Activated CD8-positive, alpha-beta memory T cell treated with anti-CD3 and anti-CD28 coated beads for 4 hours (primary cell): ENCODE data around the gene ZNF423.

Experiments used
- DNase-seq, 2 donors: peaks; one replicate each; pipeline ENCODE4 v3.0.0-alpha.2; 2020; ENCODE audit warnings: low read depth in 2 of 2

ZNF423 gene

DNA sequence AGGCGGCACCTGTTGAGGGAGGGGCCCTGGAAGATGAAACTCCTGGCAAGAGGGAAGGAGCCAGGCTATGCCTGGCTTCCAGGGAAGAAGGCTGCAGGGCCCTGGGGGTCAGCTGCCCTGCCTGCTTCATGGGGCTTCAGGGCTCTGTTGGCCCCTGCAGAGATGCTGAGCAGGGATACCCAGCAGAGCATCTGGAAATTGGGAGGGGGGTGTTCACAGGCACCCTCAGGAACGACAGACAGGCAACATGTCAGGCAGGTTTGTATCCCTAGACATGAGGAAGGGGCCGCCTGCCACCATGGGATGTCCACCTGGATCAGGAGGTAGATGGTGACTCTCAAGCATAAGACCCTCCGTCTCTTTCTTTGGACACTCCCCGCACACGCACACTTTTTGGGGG lies 13.8 kb upstream of the ZNF423 start:
- DNase-seq = no peak

DNA sequence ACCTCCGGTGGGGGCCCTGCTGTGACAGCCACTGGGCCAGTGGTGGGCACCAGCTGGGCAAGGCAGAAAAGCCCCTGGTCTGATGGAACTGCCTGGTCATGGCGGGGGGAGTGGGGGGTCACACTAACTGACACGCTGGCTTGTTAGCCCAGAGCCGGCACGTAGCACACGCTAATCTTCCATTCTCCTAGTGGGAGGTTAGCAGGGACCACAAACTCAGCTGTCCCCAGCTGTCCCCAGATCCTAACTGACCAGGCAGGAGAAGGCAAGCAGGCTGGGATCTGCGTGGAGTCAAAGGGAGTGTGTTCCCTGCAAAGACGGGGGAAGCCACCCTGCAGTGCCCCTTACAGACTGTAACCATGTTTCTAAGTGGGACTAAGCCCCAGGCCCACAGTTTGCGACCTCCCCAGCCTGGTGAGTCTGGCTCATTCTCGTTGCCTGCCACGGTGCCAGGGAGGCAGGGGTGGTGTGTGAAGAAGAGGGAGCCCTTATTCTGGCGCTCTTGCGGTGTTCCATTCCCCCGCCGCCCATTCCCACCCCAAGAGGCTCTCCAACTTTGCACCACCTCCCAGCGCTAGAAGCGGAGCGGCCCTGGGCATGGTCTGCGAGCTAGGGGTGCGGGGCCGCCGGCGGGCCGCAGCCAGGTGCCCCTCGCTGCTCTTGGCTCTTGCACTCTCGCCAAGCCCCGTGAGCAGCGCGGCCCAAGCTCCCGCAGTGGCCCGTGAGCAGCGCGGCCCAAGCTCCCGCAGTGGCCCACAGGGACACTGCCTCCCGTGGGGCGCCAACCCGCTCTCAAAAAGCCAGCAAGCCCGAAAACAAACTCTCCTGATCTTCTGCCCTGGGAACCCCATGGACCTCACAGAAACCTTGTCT lies 12.1 kb upstream of the ZNF423 start:
- no peak for DNase-seq

DNA sequence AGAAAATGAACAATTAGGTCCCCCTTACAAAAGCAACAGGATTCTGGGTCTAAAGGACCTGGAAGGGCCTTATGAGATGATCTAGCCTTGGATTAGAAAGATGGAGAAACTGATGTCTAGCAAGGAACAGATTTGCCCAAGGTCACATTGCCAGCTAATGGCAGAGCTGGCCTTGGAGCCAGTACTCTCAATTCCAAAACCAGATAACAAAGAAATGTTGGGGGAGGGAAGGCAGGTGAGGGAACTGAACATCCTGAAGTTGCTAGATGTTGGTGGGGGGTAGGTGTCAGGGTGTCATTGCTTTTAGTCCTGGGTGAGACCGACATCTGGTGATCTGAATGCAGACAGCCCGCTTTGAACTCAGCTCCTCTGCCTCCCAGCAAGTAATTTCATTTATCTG lies 11.3 kb upstream of the ZNF423 start:
- no peak for DNase-seq

DNA sequence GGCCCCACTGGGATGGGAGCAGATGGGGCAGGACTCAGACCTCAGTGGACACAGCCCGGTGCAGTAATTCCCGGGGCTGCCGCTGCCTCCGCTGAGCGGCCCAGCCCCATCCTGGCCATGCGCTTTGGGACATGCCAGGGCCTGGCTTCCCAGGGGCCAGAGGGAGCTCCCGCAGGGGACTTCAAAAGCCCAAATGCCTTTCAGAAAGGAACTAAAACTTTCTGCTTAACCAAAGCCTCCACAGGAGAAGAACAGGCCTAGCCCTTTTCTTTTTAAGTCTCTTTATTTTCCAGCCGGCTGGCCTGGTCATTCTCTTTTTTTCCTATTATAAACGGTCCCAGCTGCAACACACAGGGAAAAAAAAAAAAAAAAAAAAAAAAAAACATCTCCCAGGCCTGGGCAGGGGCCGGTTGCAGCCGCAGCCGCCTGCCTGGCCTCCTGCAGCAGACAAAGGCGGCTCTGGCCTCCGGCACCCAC lies 10.7 kb upstream of the ZNF423 start:
- DNase-seq = no peak

DNA sequence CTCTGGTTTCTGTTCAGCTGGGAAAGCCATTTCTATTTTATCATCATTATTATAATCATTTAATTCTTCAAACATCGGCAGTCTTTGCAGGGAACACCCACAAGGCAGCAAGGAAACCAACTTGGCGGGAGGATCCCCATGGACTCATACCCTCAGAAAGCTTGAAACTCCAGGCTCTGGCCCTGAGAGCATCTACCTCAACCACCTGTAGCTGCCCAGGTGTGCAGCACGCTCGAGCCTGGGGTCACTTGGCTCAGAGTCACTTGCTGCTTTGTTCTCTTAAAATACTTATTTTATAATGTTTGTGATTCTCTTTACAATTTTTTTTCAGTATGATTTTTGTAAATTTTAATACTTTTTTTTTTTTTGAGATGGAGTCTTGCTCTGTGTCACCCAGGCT lies 6.8 kb upstream of the ZNF423 start:
- no peak for DNase-seq

DNA sequence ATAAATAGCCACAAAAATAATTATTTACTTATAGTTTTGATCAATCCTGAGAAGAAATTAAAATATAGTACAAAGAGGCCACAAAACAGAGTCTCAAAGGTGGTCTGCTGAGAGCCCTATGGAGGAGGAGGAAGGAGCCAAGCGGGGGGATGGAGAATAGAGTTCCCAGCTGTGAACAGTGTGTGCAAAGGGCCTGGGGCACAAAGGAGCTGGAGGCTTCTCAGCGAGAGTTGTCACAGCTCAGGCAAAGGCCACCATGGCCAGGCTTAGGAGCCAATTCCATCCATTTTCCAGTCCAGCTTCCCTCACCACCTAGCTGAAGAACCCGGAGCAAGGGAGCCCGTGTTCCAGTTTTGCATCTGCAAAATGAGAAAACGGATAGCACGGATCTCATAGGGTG lies 5.4 kb upstream of the ZNF423 start:
- no peak for DNase-seq

DNA sequence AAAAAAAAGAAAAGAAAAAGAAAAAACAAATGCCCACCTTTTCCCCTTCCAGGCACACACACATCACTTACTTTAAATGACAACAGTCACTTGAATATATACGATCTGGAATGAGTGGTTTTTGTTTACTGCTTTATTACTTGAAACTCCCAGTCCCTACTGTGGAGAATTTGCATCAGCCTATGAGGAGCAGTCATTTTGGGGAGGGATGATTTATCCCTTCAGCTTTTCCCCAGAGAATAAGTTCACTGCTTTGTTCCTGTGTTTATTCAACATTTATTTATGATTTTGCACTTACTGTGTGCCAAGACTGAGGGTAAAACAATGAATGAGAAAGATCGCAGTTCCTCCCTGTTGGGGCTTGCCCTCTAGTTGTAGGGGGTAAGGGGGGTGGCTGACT lies 4.7 kb upstream of the ZNF423 start:
- DNase-seq = no peak

DNA sequence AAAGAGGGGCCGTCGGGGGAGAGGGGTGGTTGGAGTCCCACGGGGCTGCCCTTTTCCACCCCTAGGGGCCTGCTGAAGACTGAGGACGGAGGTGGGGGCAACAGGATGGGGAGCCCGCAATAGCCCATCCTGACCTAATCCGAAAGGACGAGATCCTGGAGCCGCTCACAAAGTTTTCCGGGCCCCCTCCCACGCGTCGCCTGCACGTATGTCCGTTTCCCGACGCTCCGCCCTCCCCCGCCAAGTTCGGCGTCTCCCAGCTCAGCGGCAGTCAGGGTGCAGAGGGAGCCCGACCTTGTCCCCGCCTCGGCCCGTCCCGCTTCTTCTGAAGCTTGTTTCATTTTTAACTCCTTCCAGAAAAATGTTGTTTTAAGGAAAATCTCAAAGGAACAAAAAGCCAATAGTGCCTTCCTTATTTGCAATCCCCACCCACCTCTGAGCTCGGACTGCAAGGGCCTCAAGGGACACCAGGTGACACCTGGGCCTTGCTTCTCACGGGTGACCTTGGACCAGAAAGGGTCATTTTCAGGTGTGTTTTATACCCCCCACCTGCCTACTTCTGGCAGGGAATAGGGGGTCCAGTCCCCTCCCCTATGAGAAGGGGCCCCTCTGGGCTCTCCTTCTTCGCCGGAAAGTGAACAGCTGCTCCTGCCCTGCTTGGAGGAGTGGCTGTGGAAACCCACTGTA lies 3.4 kb upstream of the ZNF423 start:
- DNase-seq = no peak

DNA sequence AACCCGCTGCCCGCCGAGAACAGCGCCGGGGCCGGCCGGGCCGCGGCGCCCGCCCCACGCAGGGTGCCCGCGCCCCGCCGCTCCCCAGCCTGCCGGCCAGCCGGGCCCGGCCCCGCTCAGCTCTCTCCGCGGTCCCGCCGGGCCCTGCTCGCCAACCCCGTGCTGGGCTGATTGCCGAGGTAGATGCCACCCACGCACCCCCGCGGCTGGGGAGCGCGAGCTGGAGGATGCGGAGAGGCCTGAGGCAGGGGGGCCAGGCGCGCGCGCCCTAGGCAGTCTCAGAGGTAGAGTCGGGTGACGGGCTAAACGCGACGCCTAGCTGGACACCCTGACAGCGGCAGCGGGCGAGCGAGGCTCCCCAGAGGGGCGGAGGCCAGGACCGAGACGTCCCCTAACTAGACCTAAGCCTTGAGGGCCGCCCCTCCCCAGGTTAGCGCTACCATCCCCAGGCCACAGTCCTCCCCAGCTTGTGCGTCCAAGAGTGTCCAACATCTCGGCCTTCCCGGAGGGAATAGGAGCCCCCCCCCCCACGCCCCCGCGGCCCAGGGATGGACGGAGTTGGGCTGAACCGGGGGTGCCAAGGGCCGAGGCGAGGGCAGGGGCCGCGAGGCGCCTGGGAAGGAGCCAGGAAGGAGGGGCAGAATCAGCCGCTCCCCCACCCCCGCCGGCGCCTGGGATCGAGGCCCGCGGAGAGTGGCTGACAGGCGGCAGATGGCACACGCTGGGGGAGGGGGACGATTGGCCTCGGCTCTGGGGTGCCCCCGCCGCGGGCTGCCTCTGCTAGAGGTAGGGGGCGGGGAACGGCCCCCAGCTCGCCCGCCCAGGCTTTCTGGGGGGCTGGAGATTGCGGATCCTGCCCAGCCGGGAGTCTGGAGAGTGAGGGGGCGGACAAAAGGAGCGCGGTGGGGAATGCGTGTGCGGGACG lies 2.5 kb upstream of the ZNF423 start:
- DNase-seq = peak; percentile 14 to 16

DNA sequence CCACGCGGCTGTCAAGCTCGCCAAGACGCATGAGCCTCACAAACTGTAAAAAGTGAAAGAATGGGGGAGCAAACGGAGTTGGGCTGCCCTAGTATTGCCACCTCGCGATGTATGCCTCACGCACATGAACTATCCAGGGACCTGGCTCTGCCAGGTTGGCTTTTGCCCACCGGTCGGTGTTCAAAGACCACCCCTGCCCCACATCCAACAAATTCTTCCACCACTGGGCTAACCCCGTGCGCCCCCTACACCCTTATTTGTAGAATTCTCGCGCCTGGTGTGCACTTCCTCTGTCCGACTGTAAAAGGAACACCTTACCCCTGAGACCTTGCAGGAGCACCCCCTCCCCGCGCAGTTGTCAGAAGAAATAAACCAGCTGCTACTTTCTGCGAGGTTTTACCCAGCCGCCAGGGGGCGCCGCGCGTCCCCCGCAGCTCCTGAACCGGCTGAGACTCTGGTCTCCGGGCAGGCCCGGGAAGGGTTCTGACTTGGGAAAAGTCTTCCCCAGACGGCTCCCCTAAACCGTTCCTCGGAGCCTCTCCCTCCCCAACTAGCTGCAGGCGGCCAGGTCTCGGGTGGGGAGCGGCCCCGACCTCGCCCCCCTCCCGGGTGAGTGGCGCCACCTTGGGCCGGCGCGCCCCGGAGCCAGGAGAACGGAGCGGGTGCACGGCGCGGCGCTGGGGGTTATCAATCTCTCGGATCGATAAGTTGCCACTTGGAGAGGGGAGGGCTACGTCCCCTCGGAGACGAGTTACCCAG lies 1.7 kb upstream of the ZNF423 start:
- DNase-seq = no peak

DNA sequence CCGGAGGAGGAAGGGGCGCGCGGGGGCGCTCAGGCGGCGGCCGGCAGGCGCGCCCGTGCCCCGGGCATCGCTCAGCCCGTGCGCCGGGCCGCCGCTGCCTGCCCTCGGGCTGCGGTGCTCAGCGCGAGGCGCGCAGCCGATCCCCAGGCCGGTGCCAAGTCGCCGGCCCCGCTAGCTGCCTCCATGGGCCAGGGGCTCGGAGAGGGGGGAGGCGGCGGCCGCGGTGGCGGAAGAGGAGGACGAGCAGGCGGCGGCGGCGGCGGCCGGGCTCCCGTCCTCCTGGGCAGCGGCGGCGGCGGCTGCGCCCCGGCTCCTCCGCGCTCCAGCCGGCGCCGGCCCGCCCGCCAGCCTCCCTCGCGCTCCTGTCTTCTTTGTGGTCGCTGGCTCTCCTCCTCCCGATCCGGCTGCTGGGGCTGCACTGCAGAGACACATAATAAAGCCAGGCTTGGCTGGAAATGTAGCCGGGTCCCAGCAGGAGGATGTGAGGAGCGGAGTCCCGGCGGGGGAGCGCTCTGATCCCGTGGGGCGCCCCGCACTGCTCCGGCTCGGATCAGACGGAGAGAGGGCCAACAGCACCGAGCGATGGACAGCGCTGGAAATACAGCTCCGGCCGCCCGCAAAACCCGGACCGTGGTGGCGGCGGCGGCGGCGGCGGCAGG lies 889 bp upstream of the ZNF423 start:
- DNase-seq = no peak

DNA sequence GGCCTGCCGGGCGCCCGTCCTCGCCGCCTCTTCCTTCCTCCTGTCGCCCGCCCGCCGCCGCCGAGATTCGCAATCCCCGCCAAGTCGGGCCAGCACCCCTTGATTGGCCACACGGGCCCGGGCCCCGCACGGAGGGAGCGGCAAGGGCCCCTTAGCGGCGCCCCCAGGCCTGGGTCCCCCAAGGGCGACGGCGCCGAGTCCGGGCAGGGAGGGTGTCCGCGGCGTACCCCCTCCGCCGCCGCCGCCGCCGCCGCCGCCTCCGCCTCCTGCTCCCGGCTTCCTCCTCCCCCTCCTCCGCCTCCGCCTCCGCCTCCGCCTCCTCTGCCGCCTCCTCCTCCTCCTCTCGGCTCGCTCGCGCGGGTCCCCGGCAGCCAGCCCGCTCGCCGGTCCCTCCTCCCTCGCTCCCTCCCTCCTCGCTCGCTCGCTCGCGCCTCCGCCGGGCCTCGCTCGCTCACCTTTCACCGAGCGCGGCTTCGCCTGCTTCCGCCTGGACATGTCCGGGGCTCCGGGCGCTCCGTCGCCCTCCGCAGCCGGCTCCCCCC lies 561 bp downstream of the ZNF423 start:
- peak; percentile 19 to 32 for DNase-seq

DNA sequence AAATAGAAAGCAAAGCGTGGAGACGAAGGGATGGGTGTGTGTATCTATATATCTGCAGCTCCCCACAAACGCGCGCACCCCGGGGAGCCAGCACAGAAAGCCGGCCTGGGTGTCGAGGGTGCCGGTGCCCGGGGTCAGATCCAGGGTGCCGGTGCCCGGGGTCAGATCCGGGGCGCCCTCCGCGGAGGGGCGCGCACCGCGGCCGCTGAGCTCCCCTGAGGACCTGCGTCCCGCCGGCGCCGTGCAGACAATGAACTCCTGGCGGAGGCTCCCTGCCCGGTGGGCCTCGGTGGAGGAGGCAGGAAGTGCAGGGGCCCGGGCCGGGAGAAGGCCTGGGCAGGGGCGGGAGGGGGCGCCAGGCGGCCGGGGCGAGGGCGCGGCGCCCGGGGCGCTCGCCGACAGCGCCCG lies 1.1 kb downstream of the ZNF423 start:
- no peak for DNase-seq

DNA sequence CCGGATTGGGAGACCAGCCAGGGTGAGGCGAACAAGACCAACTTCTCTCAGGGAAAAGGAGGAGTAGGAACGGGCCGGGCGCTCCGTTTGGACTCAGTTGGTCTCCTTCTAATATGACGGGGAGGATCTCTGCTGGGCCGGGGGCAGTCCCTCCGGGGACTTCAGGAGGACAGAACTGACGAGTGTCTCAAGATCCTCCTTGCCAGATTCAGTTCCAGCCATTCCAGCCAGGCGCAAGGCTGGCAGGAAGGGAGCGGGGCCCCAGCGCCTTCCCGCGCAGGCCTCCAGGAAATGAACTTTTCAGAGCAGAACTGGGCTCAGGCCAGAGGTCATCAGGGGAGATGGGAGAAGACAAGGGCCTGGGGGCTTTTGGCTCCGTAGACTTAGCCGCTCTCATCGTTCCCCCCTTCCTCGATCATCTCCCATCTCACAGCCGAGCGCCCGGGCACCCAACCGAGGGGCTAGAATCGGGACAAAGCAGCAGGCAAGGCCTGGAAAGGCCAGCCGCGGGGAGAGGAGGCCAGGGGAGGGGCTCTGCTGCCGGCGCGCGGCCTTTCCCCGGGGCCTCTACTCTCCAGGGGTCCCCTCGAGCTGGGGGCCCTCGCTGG lies 1.6 kb downstream of the ZNF423 start:
- no peak for DNase-seq

DNA sequence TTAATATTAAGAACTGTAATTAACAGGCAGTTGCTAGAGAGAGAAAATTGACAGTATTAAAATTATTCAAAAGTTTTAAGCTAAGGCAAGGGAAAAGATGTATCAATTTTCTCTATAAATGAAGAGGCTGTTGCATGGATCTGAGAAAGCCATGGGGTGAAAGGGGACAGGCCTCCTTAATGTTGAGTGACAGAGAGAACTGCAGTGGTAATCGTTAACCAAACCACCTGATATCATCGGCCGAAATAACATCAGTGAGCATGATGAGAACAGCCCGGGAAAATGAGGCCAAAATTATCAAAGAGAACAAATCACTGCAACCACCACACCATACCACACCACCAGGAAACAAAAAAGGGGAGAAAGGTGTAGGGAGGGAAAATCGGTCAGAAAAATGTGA lies 3.6 kb downstream of the ZNF423 start:
- no peak for DNase-seq

DNA sequence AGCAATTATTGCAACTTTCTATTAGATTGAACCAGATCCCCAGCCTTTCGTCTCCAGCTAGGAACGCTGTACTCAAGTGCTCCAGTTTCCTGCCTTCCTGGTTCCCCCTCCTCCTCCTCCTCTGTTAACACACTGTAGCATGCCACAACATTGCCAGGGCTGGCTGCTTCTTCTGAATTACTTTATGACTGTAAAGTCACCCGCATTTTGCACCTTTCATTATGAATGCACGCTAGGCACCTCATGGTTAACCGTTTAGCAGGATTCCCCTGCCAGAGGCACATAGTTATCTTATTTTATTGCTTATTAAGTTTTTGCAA lies 4.5 kb downstream of the ZNF423 start:
- no peak for DNase-seq

DNA sequence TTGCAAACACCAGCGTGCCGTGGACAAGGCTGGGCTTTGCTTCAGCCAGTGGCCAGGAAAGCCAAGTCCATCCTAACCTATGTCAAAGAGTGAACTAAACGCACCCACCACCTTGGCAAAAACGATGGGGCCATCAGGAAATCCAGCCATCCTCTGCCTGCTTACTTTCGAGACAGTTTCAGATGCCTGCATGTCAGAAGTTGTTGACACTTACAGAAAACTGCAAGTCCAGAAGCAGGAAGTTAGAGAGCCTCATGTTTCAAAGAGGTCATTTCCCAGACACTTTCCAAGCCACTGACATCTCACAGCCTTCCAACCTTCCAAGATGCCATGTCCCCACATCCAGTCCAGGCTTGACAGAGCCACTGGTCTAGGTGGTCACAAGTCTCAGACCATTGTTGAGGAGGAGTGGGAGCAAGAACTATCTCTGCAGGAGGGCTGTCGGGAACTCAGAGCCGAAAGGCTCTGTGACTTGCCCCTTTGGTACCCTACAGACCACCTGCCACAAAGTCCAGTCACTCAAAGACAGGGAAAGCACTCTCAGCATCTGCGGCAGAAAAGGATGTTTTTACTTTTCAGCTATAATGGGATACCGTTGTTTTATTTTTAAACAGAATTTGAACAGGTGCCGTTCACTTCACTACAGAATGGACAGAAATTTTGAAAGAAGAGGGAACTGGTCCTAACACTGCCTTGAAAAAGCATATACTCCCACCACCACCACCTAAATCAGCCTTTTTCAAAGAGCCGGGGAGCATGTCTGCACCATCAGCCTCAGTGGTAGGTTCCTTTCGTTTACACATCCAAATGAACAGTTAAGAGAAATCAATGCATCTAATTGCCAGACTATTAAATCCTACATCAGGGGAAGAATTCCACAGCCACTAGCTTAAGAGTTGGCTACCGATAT lies 5.1 kb downstream of the ZNF423 start:
- DNase-seq = no peak

DNA sequence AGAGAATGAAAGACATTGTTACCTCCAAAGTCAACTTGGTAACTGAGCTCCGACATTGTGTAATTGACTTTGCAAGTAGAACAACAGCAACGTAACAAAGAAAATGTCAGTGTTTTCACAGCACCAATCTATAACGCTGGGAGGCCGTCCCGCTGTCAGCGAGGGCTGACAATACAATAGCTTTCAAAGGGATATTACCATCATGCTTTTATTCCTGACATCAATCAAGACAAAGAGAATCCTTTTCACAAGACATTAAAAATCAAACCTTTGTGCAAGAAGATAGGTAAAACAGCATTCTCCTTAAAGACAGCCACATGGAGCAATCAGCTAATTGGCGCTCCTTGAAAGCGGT lies 6.2 kb downstream of the ZNF423 start:
- no peak for DNase-seq

DNA sequence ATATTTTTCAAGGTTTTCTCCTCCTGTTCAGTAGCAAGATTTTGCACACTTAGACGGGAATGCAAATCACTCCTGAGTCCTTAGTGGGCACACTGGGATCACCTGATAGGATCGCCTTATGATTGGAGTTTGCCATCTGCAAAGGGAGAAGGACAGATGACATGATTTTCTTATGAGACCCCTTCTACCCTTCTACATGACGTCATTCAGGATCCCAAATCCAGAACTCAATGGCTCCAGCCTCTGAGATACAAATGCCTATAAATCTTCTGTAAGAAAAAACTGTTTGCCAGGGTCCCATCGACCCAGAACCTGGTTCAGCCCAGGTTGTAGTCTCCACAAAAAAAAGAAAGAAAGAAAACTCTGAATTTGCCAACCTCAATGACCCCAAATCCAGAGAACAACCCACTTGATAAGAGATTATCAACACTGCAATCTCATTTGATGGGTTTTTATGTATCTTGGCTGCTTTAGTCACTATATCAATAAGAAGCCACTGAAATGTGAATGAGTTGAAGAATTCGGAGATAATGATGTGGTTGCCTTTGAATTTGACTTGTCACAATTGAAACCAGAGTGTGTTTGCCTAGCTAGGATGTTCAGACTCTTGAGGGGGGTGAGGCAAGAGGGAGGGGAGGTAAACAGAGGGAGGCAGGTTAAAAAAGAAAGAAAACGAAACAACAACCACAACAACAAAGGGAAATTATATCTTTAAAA lies 6.7 kb downstream of the ZNF423 start:
- no peak for DNase-seq
